Liver (tissue), 3 donors: Measurements from ENCODE around the gene KCNK18.

Experiments used
- ATF3 ChIP-seq: IDR thresholded peaks from 2 replicates; pipeline ENCODE4 v1.6.1; 2016; ENCODE audit warnings: antibody characterized with exemption
- CTCF ChIP-seq: fragments of 150-350 bp; IDR thresholded peaks from 2 replicates; pipeline ENCODE4 v1.5.1; 2017; ENCODE audit warnings: improper control_type of control experiment, low read depth, low read length; ENCODE audit not compliant: missing input control
- FOXA2 ChIP-seq: IDR thresholded peaks from 2 replicates; pipeline ENCODE4 v1.6.1; 2016; ENCODE audit warnings: antibody characterized with exemption
- MAX ChIP-seq: IDR thresholded peaks from 2 replicates; pipeline ENCODE4 v1.6.1; 2016; ENCODE audit warnings: antibody characterized with exemption
- RAD21 ChIP-seq, 2 donors: IDR thresholded peaks; 2 replicates each; pipeline ENCODE4 v1.6.1; 2016; ENCODE audit warnings: antibody characterized with exemption in 2 of 2, mild to moderate bottlenecking in 2 of 2
- REST ChIP-seq: IDR thresholded peaks from 2 replicates; pipeline ENCODE4 v1.6.1; 2016; ENCODE audit warnings: antibody characterized with exemption, mild to moderate bottlenecking
- RXRA ChIP-seq, 2 donors: IDR thresholded peaks; 2 replicates each; pipeline ENCODE4 v1.6.1; 2017 to 2018; ENCODE audit warnings: antibody characterized with exemption in 2 of 2, mild to moderate bottlenecking in 1 of 2
- donor health status: healthy.
- donor health status: healthy.

GRCh38 chr10:117228210-117228609 lies 30.9 kb downstream of the KCNK18 start:
- TF ChIP-seq CTCF: no peak
- TF ChIP-seq REST: no peak
- TF ChIP-seq ATF3: no peak
- TF ChIP-seq MAX: no peak
- no peak for TF ChIP-seq RAD21 (IDR thresholded peaks at IDR 0.05)
- no peak for TF ChIP-seq FOXA2
- TF ChIP-seq RXRA (IDR thresholded peaks at IDR 0.05): no peak
